ENCODE data around the gene CYP27C1. TPM values are rescaled to one million over a fixed set of nuclear protein-coding genes. Genes with fewer than 3 reads are reported as not detected.
A peak's percentile ranks its signal among the peaks of the same experiment; 100 is the strongest.

CYP27C1 gene, protein sequence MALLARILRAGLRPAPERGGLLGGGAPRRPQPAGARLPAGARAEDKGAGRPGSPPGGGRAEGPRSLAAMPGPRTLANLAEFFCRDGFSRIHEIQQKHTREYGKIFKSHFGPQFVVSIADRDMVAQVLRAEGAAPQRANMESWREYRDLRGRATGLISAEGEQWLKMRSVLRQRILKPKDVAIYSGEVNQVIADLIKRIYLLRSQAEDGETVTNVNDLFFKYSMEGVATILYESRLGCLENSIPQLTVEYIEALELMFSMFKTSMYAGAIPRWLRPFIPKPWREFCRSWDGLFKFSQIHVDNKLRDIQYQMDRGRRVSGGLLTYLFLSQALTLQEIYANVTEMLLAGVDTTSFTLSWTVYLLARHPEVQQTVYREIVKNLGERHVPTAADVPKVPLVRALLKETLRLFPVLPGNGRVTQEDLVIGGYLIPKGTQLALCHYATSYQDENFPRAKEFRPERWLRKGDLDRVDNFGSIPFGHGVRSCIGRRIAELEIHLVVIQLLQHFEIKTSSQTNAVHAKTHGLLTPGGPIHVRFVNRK
- total RNA-seq (2021; ENCODE audit: unreplicated experiment) (not detected), Bru-seq, nascent RNA (percentile 3 among the genes with signal in this experiment), BruChase-seq, experiment 1, labeled RNA remaining after a 6-hour chase (percentile 9 among the genes with signal in this experiment), BruChase-seq, experiment 2, labeled RNA remaining after a 2-hour chase (percentile 3 among the genes with signal in this experiment)
- polyA plus RNA-seq (2012) = not detected in 2 replicates
- long read RNA-seq = 0 reads

GRCh38 chr2:127220102-127220767 lies at the start of gene CYP27C1:
Gene CYP27C1, minus strand, starts transcription at chr2:127220299. Its CDS starts 29 bp downstream, at chr2:127220270.
- H3K27me3 ChIP-seq (ENCODE audit: insufficient read depth, low read length) = no peaks in the 10 kb centered on the region
- RAD21 ChIA-PET (ENCODE audit: low non-redundant PET in 1 of 2, low total read pairs in 2 of 2, uncharacterized antibody in 2 of 2, unreplicated experiment in 2 of 2) = no interaction called here
- H3K36me3 ChIP-seq (ENCODE audit: control insufficient read depth in 1 of 2, insufficient read depth in 2 of 2, low read length in 2 of 2) = no peaks in the 10 kb centered on the region
- no peak within 1 kb of the TSS for H3K4me3 ChIP-seq (replicated peaks in 1 of 2; ENCODE audit: low read depth in 1 of 2, low read length in 2 of 2)
- no peak within 1 kb of the TSS for H3K9ac ChIP-seq (ENCODE audit: low read length)
- H3K4me1 ChIP-seq (ENCODE audit: control insufficient read depth in 1 of 2, insufficient read depth in 2 of 2, low read length in 2 of 2) = peaks cover 0 to 11% of the 10 kb centered on the region in 2 experiments; a peak in 1 of 4 replicates
- BruUV-seq (replicated peaks) = no TSS peak
- H3K9me3 ChIP-seq (ENCODE audit: control insufficient read depth in 1 of 2, insufficient read depth in 1 of 2, low read depth in 1 of 2, low read length in 2 of 2) = no peaks in the 10 kb centered on the region
- no peak within 1 kb of the TSS for H3K4me2 ChIP-seq (ENCODE audit: low read length)
- no peaks in the 10 kb centered on the region for H4K20me1 ChIP-seq (ENCODE audit: insufficient read depth)
- DNase-seq (ENCODE audit: low read depth, low spot score) (no peak), ATAC-seq (no peak)
- intact Hi-C loops (cut with micrococcal nuclease) = no loop called here
- H3K79me2 ChIP-seq (ENCODE audit: insufficient read depth, low read length) = no peaks in the 10 kb centered on the region
- H3K27ac ChIP-seq (ENCODE audit: low read depth, low read length) = no peak within 1 kb of the TSS
- CTCF ChIA-PET = no interaction called here
- H2AFZ ChIP-seq (ENCODE audit: low read depth, low read length, poor library complexity, severe bottlenecking) = no peak within 1 kb of the TSS
- no peaks in the 10 kb centered on the region for H3K9me2 ChIP-seq (ENCODE audit: insufficient read depth)
- TF ChIP-seq POLR2A (IDR thresholded peaks at IDR 0.05; ENCODE audit: borderline replicate concordance, extremely low read depth, insufficient read depth, insufficient read length) = no peak
- no peak for TF ChIP-seq EZH2phosphoT487 (IDR thresholded peaks at IDR 0.05; ENCODE audit: borderline replicate concordance)
- TF ChIP-seq EZH2 (IDR thresholded peaks at IDR 0.05) = no peak
- TF ChIP-seq EGR1 (IDR thresholded peaks at IDR 0.05; ENCODE audit: low read depth) = no peak
- no peak for TF ChIP-seq FOSL1 (IDR thresholded peaks at IDR 0.05; ENCODE audit: low read depth)
- POLR2A ChIA-PET = no interaction called here

GRCh38 chr2:127261804-127262406 lies 41.8 kb upstream of the CYP27C1 start:
- ChIA-PET POLR2A (no interaction called here), CTCF (no interaction called here), RAD21 (ENCODE audit: low non-redundant PET in 1 of 2, low total read pairs in 2 of 2, uncharacterized antibody in 2 of 2, unreplicated experiment in 2 of 2) (no interaction called here)
- no peaks in the 10 kb centered on the region for H3K9me3 ChIP-seq (ENCODE audit: control insufficient read depth in 1 of 2, insufficient read depth in 1 of 2, low read depth in 1 of 2, low read length in 2 of 2)
- H3K27ac ChIP-seq (ENCODE audit: low read depth, low read length) = no peak overlapping the region
- no TSS peak for BruUV-seq (replicated peaks)
- intact Hi-C loops (cut with micrococcal nuclease) = no loop called here
- H2AFZ ChIP-seq (ENCODE audit: low read depth, low read length, poor library complexity, severe bottlenecking) = no peak overlapping the region
- DNase-seq (ENCODE audit: low read depth, low spot score) (no peak), ATAC-seq (no peak)
- H3K79me2 ChIP-seq (ENCODE audit: insufficient read depth, low read length) = no peaks in the 10 kb centered on the region
- H3K36me3 ChIP-seq (ENCODE audit: control insufficient read depth in 1 of 2, insufficient read depth in 2 of 2, low read length in 2 of 2) = peaks cover 10 to 35% of the 10 kb centered on the region in 2 experiments; a peak in 3 of 4 replicates
- no peaks in the 10 kb centered on the region for H3K27me3 ChIP-seq (ENCODE audit: insufficient read depth, low read length)
- no peaks in the 10 kb centered on the region for H3K4me1 ChIP-seq (ENCODE audit: control insufficient read depth in 1 of 2, insufficient read depth in 2 of 2, low read length in 2 of 2)
- H4K20me1 ChIP-seq (ENCODE audit: insufficient read depth) = no peaks in the 10 kb centered on the region
- H3K4me3 ChIP-seq (replicated peaks in 1 of 2; ENCODE audit: low read depth in 1 of 2, low read length in 2 of 2) = no peak overlapping the region
- no peaks in the 10 kb centered on the region for H3K9me2 ChIP-seq (ENCODE audit: insufficient read depth)
- no peak overlapping the region for H3K9ac ChIP-seq (ENCODE audit: low read length)
- no peak overlapping the region for H3K4me2 ChIP-seq (ENCODE audit: low read length)
- TF ChIP-seq TCF7L2 (IDR thresholded peaks at IDR 0.05; ENCODE audit: borderline replicate concordance, extremely low read depth, insufficient read depth, insufficient read length) = no peak
- TF ChIP-seq SP1 (IDR thresholded peaks at IDR 0.05; ENCODE audit: low read depth) = no peak
- TF ChIP-seq ATF3 (IDR thresholded peaks at IDR 0.05) = no peak
- TF ChIP-seq ZBTB33 (IDR thresholded peaks at IDR 0.05; ENCODE audit: extremely low read depth, insufficient replicate concordance, low read length) = no peak
- TF ChIP-seq EGR1 (IDR thresholded peaks at IDR 0.05; ENCODE audit: low read depth) = no peak
- no peak for TF ChIP-seq FOSL1 (IDR thresholded peaks at IDR 0.05; ENCODE audit: low read depth)
- no peak for TF ChIP-seq JUND (IDR thresholded peaks at IDR 0.05)
- TF ChIP-seq RAD21 (IDR thresholded peaks at IDR 0.05; ENCODE audit: low read depth) = no peak
- TF ChIP-seq POLR2A (IDR thresholded peaks at IDR 0.05; ENCODE audit: borderline replicate concordance, extremely low read depth, insufficient read depth, insufficient read length) = no peak
- TF ChIP-seq MAX (IDR thresholded peaks at IDR 0.05) = no peak
- TF ChIP-seq SIN3A (IDR thresholded peaks at IDR 0.05; ENCODE audit: low read depth) = no peak
- TF ChIP-seq YY1 (IDR thresholded peaks at IDR 0.05; ENCODE audit: extremely low read depth, insufficient replicate concordance, low read depth, low read length) = no peak
